ENCODE data around the gene FARS2.

Gene FARS2

DNA sequence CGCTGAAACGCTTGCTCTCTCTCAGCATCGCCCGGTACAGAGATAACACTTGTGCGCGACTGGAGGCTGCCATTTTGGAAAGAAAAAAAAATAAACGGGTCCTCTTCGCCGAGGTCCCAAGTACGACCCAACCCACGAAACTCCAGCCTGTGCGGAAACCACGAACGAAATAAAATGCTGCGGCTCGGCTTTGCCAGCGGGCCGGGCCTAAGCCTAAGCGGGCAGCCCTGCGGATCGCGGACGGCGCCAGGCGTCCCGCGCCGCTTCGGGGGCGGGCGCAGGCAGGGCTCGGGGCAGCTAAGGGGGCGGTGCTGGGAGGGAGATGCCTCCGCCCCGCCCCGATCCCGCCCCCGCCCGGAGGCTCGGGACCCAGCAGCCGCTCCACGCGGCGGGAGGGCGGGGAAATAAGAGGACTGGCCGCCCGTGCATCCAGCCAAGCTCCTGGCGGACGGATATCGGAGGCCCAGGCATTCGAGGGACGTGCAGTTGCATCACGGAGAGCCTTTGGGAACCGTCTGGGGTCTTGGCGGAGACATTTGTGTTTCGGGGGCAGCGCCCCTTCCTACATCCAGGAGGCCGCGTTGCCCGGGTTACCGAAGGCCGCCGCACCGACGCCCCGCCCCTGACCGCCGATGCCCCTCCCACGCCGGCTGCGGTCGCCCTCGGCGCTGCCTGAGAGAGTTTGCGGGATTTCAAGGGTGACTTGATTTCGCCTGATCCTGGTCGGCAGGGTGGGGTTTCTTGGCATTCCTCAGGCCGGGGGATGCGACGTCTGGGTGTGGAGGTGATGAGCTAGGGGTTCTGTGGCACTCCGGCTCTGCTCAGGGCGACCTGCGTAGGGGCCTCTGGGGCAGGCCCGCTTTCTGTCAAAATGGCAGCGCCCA is at the start of gene FARS2, which contains the start of gene LYRM4:
FARS2 (plus strand) TSS at position 853 of the 884 bp plus-strand sequence.
LYRM4 (minus strand) TSS at position 290 of the 884 bp plus-strand sequence; CDS start at position 73, 217 bp downstream.
- Histone ChIP-seq H3K27me3 (ENCODE audit: control insufficient read depth, insufficient read depth, low read length) (no peaks in the 10 kb centered on the region), H3K36me3 (ENCODE audit: control insufficient read depth, insufficient read depth, low read length) (no peaks in the 10 kb centered on the region), H3K9ac (ENCODE audit: low read length) (peak within 1 kb of the TSS; percentile 83), H3K4me1 (ENCODE audit: control insufficient read depth, insufficient read depth, low read length) (peaks cover 5% of the 10 kb centered on the region), H3K4me3 (ENCODE audit: low read length) (peak within 1 kb of the TSS; percentile 99), H3K27ac (ENCODE audit: low read depth, low read length) (peak within 1 kb of the TSS; percentile 100)

DNA sequence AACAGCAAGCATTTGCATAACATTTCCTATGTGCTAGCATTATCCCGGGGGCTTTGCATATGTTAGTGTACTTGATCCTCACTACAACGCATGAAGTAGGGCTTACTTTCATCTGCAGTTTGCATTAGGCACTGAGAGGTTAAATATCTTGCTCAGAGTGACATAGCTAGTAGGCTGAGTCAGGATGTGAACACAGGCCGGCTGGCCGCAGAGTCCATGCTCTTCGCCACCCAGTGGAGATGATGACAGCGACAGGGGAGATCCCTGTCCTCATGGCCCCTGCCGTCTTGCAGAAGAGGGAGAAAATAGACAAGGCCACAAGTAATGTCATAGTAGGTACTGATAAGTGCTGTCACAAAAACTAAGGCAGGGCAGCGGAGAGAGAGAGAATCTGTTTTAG is 47.5 kb upstream of the FARS2 start:
- H3K4me1 ChIP-seq (ENCODE audit: control insufficient read depth, insufficient read depth, low read length), result peaks cover 2% of the 10 kb centered on the region
- H3K27me3 ChIP-seq (ENCODE audit: control insufficient read depth, insufficient read depth, low read length), result no peaks in the 10 kb centered on the region
- H3K4me3 ChIP-seq (ENCODE audit: low read length), result no peak overlapping the region
- H3K27ac ChIP-seq (ENCODE audit: low read depth, low read length), result no peak overlapping the region
- no peak overlapping the region for H3K9ac ChIP-seq (ENCODE audit: low read length)
- no peaks in the 10 kb centered on the region for H3K36me3 ChIP-seq (ENCODE audit: control insufficient read depth, insufficient read depth, low read length)

DNA sequence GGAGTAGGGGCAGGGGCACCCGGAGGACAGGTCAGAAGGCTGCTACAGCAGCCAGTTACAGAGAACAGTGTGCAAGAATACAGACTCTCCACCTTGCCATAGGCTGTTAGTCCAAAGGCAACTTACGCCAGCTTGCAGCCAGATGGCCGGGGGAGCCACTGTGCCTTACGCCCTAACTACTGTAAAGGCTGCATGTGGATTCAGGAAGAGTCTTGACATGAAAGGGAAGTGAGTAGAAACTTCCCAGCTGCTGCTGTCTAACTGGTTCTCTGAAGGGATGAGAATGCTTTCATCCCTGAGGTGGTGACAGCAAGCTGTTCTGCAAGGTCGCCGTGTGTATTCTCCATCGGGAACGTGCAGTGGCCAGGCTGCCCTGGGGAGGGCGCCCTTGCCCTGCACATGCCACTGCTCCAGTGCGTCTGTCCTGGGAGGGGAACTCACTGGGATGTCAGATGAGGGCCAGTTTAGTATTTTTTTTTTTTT is 46.7 kb upstream of the FARS2 start:
- Histone ChIP-seq H3K36me3 (ENCODE audit: control insufficient read depth, insufficient read depth, low read length) (no peaks in the 10 kb centered on the region), H3K4me3 (ENCODE audit: low read length) (no peak overlapping the region), H3K4me1 (ENCODE audit: control insufficient read depth, insufficient read depth, low read length) (no peaks in the 10 kb centered on the region), H3K9ac (ENCODE audit: low read length) (no peak overlapping the region), H3K27ac (ENCODE audit: low read depth, low read length) (peak overlapping the region; percentile 1), H3K27me3 (ENCODE audit: control insufficient read depth, insufficient read depth, low read length) (no peaks in the 10 kb centered on the region)

DNA sequence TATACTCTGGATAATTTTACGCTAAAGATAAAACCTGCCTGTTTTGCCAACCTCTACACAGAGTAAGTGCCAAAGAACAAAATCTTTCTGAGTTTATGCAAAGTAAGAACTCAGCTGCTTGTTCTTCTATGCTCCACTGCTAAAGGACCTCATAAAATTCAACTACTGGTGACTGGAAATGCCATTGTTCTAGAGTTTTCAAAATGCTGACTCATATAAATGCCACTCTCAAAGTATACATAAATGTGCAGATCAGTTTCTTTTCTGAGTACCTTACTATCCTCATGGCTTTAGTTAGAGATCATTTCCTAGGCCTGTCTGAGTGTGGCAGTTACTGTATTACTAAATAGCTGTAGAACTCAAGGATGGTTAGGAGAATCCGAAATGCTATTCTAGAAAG is 46.2 kb upstream of the FARS2 start:
- Histone ChIP-seq H3K36me3 (ENCODE audit: control insufficient read depth, insufficient read depth, low read length) (no peaks in the 10 kb centered on the region), H3K4me1 (ENCODE audit: control insufficient read depth, insufficient read depth, low read length) (no peaks in the 10 kb centered on the region), H3K4me3 (ENCODE audit: low read length) (no peak overlapping the region), H3K27me3 (ENCODE audit: control insufficient read depth, insufficient read depth, low read length) (no peaks in the 10 kb centered on the region), H3K9ac (ENCODE audit: low read length) (no peak overlapping the region), H3K27ac (ENCODE audit: low read depth, low read length) (peak overlapping the region; percentile 22)

DNA sequence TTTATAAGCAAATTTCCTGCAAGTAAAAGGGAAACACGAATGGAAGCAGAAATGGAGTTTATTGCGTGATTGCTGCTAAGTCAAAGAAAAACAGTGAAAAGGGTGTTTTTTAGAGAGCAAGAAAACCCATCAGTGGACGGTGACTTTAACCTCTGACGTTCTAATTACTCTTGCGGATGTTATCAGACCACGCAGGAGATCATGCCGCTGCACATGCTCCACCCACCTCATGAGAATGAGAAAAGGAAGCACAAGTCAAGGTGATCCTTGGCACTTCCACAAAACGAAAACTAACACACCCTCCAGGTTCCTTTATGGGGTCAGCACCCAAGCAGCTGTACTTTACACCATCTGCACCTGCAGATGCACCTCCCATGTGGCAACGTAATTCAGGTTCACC is 45.5 kb upstream of the FARS2 start:
- Histone ChIP-seq H3K9ac (ENCODE audit: low read length) (no peak overlapping the region), H3K4me1 (ENCODE audit: control insufficient read depth, insufficient read depth, low read length) (no peaks in the 10 kb centered on the region), H3K27me3 (ENCODE audit: control insufficient read depth, insufficient read depth, low read length) (no peaks in the 10 kb centered on the region), H3K36me3 (ENCODE audit: control insufficient read depth, insufficient read depth, low read length) (no peaks in the 10 kb centered on the region), H3K4me3 (ENCODE audit: low read length) (no peak overlapping the region), H3K27ac (ENCODE audit: low read depth, low read length) (no peak overlapping the region)

DNA sequence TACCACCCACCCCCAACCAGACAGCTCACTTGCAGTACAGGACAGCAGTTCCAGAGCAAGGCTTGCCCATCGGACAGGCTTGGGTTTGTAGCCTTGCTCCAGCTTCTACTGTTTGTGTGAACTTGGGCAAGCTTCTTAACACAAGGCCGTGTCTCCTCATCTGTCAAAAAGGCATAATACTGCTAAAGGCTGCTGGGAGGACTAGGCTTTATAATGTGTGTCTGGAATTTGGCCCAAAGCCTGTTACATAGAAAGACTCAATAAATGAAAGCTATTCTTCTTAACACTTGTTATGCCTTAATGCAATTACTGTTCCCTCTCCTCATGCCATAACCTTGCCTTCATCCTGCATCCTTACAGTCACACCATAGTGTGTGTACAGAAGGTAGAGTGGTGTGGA is 44.0 kb upstream of the FARS2 start:
- Histone ChIP-seq H3K27me3 (ENCODE audit: control insufficient read depth, insufficient read depth, low read length) (no peaks in the 10 kb centered on the region), H3K9ac (ENCODE audit: low read length) (no peak overlapping the region), H3K4me1 (ENCODE audit: control insufficient read depth, insufficient read depth, low read length) (no peaks in the 10 kb centered on the region), H3K4me3 (ENCODE audit: low read length) (no peak overlapping the region), H3K36me3 (ENCODE audit: control insufficient read depth, insufficient read depth, low read length) (no peaks in the 10 kb centered on the region), H3K27ac (ENCODE audit: low read depth, low read length) (no peak overlapping the region)

DNA sequence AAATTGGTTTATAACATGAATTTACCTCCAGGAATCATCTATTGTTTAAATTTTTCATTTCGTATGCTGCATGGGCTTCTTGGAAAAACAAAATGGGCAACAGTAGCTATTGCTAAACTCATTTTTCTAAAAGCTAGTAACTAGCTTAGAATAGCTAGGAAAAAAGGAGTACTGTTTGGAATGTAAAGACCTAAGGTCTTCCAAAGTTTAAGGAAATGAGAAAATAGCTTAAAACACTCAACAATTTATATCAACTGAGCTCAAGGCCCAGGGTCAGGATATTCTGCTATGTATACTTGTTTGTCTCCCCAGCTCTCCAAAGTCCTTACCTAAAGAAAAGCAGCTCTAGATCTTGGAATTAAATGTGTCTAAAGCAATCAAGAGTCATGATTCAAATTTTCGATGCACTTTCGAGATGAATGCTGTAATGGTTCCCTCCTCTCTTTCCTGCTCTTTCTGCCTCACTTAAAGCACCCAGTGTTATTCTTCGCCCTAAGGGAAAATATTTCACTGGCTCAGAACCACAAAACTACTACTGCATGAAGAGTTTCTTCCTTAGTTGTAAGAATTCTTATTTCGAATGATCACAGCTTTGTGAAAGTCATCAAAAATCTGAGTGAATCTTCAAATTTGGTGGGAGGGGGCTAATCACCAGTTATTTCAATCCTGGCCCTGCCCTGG is 42.2 kb upstream of the FARS2 start:
- Histone ChIP-seq H3K36me3 (ENCODE audit: control insufficient read depth, insufficient read depth, low read length) (no peaks in the 10 kb centered on the region), H3K27me3 (ENCODE audit: control insufficient read depth, insufficient read depth, low read length) (no peaks in the 10 kb centered on the region), H3K4me1 (ENCODE audit: control insufficient read depth, insufficient read depth, low read length) (no peaks in the 10 kb centered on the region), H3K9ac (ENCODE audit: low read length) (no peak overlapping the region), H3K27ac (ENCODE audit: low read depth, low read length) (no peak overlapping the region), H3K4me3 (ENCODE audit: low read length) (no peak overlapping the region)

DNA sequence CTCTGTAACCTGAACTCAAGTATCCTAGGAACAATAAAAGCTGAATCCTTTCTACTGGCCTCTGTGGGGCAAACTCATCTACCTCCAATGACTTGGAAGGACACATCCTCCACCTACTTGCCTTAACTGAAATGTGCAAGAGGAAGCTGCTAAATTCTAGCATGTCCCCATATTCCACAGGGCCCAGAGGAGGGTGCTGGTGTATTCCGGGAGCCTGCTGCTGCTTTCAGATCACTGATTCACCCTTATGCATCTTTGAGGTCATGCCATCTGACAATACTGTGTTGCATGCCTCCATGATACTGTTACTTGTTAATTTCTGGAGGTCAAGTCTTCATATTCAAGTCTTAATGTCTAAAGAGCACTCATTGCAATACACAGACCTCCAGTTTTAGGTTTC is 40.9 kb upstream of the FARS2 start:
- Histone ChIP-seq H3K36me3 (ENCODE audit: control insufficient read depth, insufficient read depth, low read length) (no peaks in the 10 kb centered on the region), H3K27ac (ENCODE audit: low read depth, low read length) (no peak overlapping the region), H3K27me3 (ENCODE audit: control insufficient read depth, insufficient read depth, low read length) (no peaks in the 10 kb centered on the region), H3K4me1 (ENCODE audit: control insufficient read depth, insufficient read depth, low read length) (no peaks in the 10 kb centered on the region), H3K9ac (ENCODE audit: low read length) (no peak overlapping the region), H3K4me3 (ENCODE audit: low read length) (no peak overlapping the region)

DNA sequence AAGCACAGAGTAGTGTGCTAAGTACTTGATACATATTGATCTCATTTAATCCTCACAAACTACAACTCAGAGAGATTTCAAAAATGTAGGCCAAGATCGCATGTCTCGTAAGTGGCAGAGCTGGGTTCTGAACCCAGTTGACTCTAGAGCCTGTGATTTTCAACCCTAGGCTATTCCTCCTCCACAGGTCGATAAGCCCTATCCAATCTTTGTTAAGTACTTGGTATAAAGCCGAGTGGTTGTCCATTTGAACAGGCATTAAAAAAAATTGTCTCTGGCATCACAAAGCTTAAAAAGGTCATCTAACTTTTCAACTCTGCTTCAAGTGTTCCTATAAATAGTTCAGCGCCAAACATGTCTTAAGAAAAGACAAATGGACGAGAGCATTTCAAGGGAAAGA is 38.0 kb upstream of the FARS2 start:
- Histone ChIP-seq H3K36me3 (ENCODE audit: control insufficient read depth, insufficient read depth, low read length) (no peaks in the 10 kb centered on the region), H3K9ac (ENCODE audit: low read length) (no peak overlapping the region), H3K4me1 (ENCODE audit: control insufficient read depth, insufficient read depth, low read length) (no peaks in the 10 kb centered on the region), H3K4me3 (ENCODE audit: low read length) (no peak overlapping the region), H3K27me3 (ENCODE audit: control insufficient read depth, insufficient read depth, low read length) (no peaks in the 10 kb centered on the region), H3K27ac (ENCODE audit: low read depth, low read length) (no peak overlapping the region)

DNA sequence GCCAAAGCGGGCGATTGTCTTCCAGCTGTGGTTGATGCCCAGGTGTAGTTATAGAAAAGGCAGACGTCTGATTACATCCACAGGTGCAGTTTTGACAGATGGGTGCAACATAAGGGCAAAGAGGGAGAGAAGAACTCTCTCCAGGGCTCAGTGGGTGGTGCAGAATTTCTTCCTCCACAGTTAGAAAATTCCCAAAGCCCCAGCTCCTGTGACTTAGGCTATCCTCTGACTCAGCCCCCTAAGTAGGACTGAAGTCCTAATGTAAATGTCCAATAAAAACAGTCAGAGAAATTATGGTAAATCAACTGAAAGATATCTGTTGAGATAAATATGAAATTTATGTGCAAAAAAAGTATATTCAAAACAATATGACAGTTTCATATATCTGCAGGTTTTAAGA is 32.0 kb upstream of the FARS2 start:
- Histone ChIP-seq H3K9ac (ENCODE audit: low read length) (no peak overlapping the region), H3K27me3 (ENCODE audit: control insufficient read depth, insufficient read depth, low read length) (no peaks in the 10 kb centered on the region), H3K4me3 (ENCODE audit: low read length) (no peak overlapping the region), H3K4me1 (ENCODE audit: control insufficient read depth, insufficient read depth, low read length) (no peaks in the 10 kb centered on the region), H3K36me3 (ENCODE audit: control insufficient read depth, insufficient read depth, low read length) (no peaks in the 10 kb centered on the region), H3K27ac (ENCODE audit: low read depth, low read length) (no peak overlapping the region)

DNA sequence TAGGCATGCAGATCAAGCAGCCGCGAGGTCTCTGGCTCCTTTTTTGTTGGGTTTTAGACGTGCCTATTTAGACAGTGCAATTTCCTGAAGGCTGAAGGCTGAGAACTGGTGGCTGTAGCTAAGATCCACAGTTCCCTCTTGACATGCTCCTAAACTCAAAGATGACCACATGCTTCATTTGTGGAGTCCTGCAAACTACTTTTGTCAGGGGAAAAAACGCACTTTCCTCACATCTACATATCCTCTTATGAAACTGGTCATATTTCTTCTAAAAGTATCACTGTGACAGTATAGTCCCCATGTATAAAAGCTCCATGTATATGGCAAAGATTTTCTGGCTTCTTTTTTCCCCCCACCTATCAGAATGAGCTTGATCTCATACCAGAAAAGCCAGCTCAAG is 31.2 kb upstream of the FARS2 start:
- Histone ChIP-seq H3K4me3 (ENCODE audit: low read length) (no peak overlapping the region), H3K27ac (ENCODE audit: low read depth, low read length) (no peak overlapping the region), H3K9ac (ENCODE audit: low read length) (no peak overlapping the region)

DNA sequence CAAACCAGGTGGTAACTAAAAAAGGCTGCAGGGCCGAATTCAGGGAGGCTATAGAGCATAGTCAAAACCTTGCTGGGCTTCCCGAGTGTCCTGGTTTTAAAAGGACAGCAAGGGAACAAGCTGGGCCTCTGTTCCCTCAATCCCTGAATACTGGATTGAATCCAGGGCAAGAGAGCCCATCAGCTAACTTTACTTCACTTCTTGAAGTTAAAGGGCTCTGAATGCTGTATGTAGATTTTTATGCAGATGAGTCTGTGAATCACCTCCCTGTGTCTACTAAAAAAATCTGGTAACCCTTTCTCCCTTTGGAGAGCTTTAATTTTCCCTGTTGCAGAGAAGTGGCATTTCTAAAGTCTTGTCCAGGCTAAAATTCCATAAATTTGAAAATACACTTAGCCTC is 30.0 kb upstream of the FARS2 start:
- H3K27me3 ChIP-seq (ENCODE audit: control insufficient read depth, insufficient read depth, low read length), result no peaks in the 10 kb centered on the region
- no peaks in the 10 kb centered on the region for H3K36me3 ChIP-seq (ENCODE audit: control insufficient read depth, insufficient read depth, low read length)
- no peak overlapping the region for H3K4me3 ChIP-seq (ENCODE audit: low read length)
- no peak overlapping the region for H3K9ac ChIP-seq (ENCODE audit: low read length)
- no peaks in the 10 kb centered on the region for H3K4me1 ChIP-seq (ENCODE audit: control insufficient read depth, insufficient read depth, low read length)
- H3K27ac ChIP-seq (ENCODE audit: low read depth, low read length), result no peak overlapping the region

More for the DNA sequence above, 31.2 kb upstream of the FARS2 start:
- Histone ChIP-seq H3K27me3 (ENCODE audit: control insufficient read depth, insufficient read depth, low read length) (no peaks in the 10 kb centered on the region), H3K4me1 (ENCODE audit: control insufficient read depth, insufficient read depth, low read length) (no peaks in the 10 kb centered on the region), H3K36me3 (ENCODE audit: control insufficient read depth, insufficient read depth, low read length) (no peaks in the 10 kb centered on the region)

Measured in rectal smooth muscle tissue (tissue), 1 donor.